GM12878 (cell line): ENCODE measurements around the gene FAM193B. TPM values are rescaled to one million over a fixed set of nuclear protein-coding genes. Genes with fewer than 3 reads are reported as not detected.

Experiments
- ATAC-seq: fragments of 200-7000 bp; cut with Tn5 transposase; 3 replicates; pipeline ENCODE4 v1.9.1; 2020; ENCODE audit warnings: mild to moderate bottlenecking, moderate library complexity
- BruUV-seq: library from RNA; stranded (reverse); fragments of 400-500 nt; replicated peaks from 2 replicates; lab custom pipeline; 2021; lab: Mats Ljungman, UMichigan
- CTCF ChIA-PET: fragments of 300-600 bp; sonication (Branson Sonifier 250); formaldehyde crosslinking; extraction: SDS; loops from one replicate; lab custom pipeline; 2021; ENCODE audit warnings: inconsistent platforms; lab: Yijun Ruan, JAX
- POLR2A ChIA-PET: fragments of 350-600 bp; formaldehyde crosslinking; extraction: SDS; loops from one replicate; lab custom pipeline; 2021; ENCODE audit warnings: inconsistent platforms; lab: Charles Lee
- RAD21 ChIA-PET: fragments of 300-600 bp; sonication (Branson Sonifier 250); formaldehyde crosslinking; loops from one replicate; lab custom pipeline; 2023; ENCODE audit warnings: antibody characterized with exemption; ENCODE audit not compliant: unreplicated experiment; lab: Charles Lee
- SMC1A ChIA-PET: fragments of 300-600 bp; sonication (Branson Sonifier 250); formaldehyde crosslinking; loops from one replicate; lab custom pipeline; 2023; ENCODE audit not compliant: unreplicated experiment, uncharacterized antibody; lab: Charles Lee
- DNase-seq: peaks from one replicate; pipeline ENCODE4 v3.0.0-alpha.2; 2011; ENCODE audit warnings: low read depth, low spot score
- FAIRE-seq: peaks from 3 replicates; lab custom pipeline; 2011; peaks lifted over from hg19 to GRCh38; lab: Jason Lieb, UNC
- H2AFZ ChIP-seq: 2 replicates; pipeline ENCODE4 v1.6.0; 2011; ENCODE audit warnings: low read depth, low read length, control low read depth; ENCODE audit not compliant: control insufficient read depth
- H3K27ac ChIP-seq: 2 replicates; pipeline ENCODE4 v1.5.1; 2011; ENCODE audit warnings: control low read depth; ENCODE audit not compliant: control insufficient read depth, insufficient read depth
- H3K27me3 ChIP-seq, 2 experiments: replicated peaks in 1 of 2; 2 replicates each; pipeline versions ENCODE4 v1.6.0 to v1.6.1; 2011; ENCODE audit warnings: low read length in 1 of 2; ENCODE audit not compliant: control insufficient read depth in 2 of 2, insufficient read depth in 2 of 2
- H3K36me3 ChIP-seq, 2 experiments: 2 replicates each; pipeline ENCODE4 v1.5.1; 2011; ENCODE audit warnings: low read length in 1 of 2; ENCODE audit not compliant: control insufficient read depth in 2 of 2, insufficient read depth in 2 of 2
- H3K4me1 ChIP-seq: 2 replicates; pipeline ENCODE4 v1.6.1; 2011; ENCODE audit warnings: mild to moderate bottlenecking, low read length, moderate library complexity, mixed read lengths; ENCODE audit not compliant: control insufficient read depth, insufficient read depth
- H3K4me2 ChIP-seq: 2 replicates; pipeline ENCODE4 v1.6.0; 2011; ENCODE audit warnings: control low read depth; ENCODE audit not compliant: control insufficient read depth, insufficient read depth
- H3K4me3 ChIP-seq: fragments of 200-600 bp; sonication (generic); 2 replicates; pipeline ENCODE4 v1.5.1; 2016
- H3K79me2 ChIP-seq: 2 replicates; pipeline ENCODE4 v1.6.0; 2011; ENCODE audit warnings: low read length; ENCODE audit not compliant: control insufficient read depth, insufficient read depth
- H3K9ac ChIP-seq: 2 replicates; pipeline ENCODE4 v1.8.0; 2011; ENCODE audit warnings: low read length, control low read depth, mixed read lengths; ENCODE audit not compliant: control insufficient read depth, insufficient read depth
- H3K9me3 ChIP-seq: replicated peaks from 3 replicates; pipeline ENCODE4 v1.5.1; 2011; ENCODE audit warnings: mild to moderate bottlenecking, low read length; ENCODE audit not compliant: control insufficient read depth, insufficient read depth
- H4K20me1 ChIP-seq: 2 replicates; pipeline ENCODE4 v1.6.0; 2011; ENCODE audit not compliant: control insufficient read depth, insufficient read depth
- CHD2 ChIP-seq: IDR thresholded peaks from 2 replicates; pipeline ENCODE4 v1.6.1; 2011; ENCODE audit warnings: low read depth, low read length, improper control_type of control experiment, borderline replicate concordance
- CREB1 ChIP-seq: IDR thresholded peaks from 2 replicates; pipeline ENCODE4 v1.6.1; 2012; ENCODE audit warnings: low read depth, mild to moderate bottlenecking, inconsistent platforms
- CTCF ChIP-seq, 3 experiments: IDR thresholded peaks in 2 of 3; conservative IDR thresholded peaks in 1 of 3; 2 replicates each; pipeline ENCODE4 v1.5.1; 2011; ENCODE audit warnings: low read depth in 3 of 3, low read length in 3 of 3, mild to moderate bottlenecking in 3 of 3, control low read depth in 2 of 3, moderate library complexity in 2 of 3, inconsistent platforms in 1 of 3, mixed read lengths in 1 of 3; ENCODE audit not compliant: control insufficient read depth in 2 of 3, insufficient read depth in 1 of 3; ENCODE audit errors: extremely low read depth in 1 of 3
- ELK1 ChIP-seq: IDR thresholded peaks from 2 replicates; pipeline ENCODE4 v1.6.1; 2012; ENCODE audit warnings: low read depth, low read length, improper control_type of control experiment
- NKRF ChIP-seq: fragments of 450-650 bp; conservative IDR thresholded peaks from 2 replicates; pipeline ENCODE4 v1.6.1; 2017; ENCODE audit warnings: mild to moderate bottlenecking, moderate library complexity
- NR2F1 ChIP-seq: fragments of 450-650 bp; conservative IDR thresholded peaks from 2 replicates; pipeline ENCODE4 v1.6.1; 2017; ENCODE audit warnings: mild to moderate bottlenecking
- POLR2AphosphoS2 ChIP-seq: IDR thresholded peaks from 2 replicates; pipeline ENCODE4 v1.6.1; 2011; ENCODE audit warnings: low read depth, mild to moderate bottlenecking, low read length, improper control_type of control experiment, moderate library complexity
- SUZ12 ChIP-seq: fragments of 200-600 bp; sonication (generic); IDR thresholded peaks from one replicate; pipeline ENCODE4 v1.6.1; 2018; ENCODE audit warnings: antibody characterized with exemption, mild to moderate bottlenecking; ENCODE audit not compliant: unreplicated experiment
- TBL1XR1 ChIP-seq: IDR thresholded peaks from 2 replicates; pipeline ENCODE4 v1.6.1; 2012; ENCODE audit warnings: low read depth, low read length, improper control_type of control experiment
- ZBTB40 ChIP-seq: fragments of 450-650 bp; IDR thresholded peaks from 2 replicates; pipeline ENCODE4 v1.6.1; 2016; ENCODE audit warnings: mild to moderate bottlenecking, moderate library complexity, borderline replicate concordance
- ZNF24 ChIP-seq: fragments of 450-650 bp; IDR thresholded peaks from 2 replicates; pipeline ENCODE4 v1.6.1; 2017; ENCODE audit warnings: antibody characterized with exemption, mild to moderate bottlenecking
- WGBS: methylation state at CpG from one replicate; pipeline ENCODE4 v1.1.6; 2016; ENCODE audit warnings: low lambda C conversion rate; ENCODE audit not compliant: insufficient replicate concordance, insufficient coverage; ENCODE audit errors: missing lambda C conversion rate; 5-methylcytosine and 5-hydroxymethylcytosine counted together
- in situ Hi-C: fragments of 300-500 bp; cut with MboI; formaldehyde crosslinking; loops from 9 replicates; pipeline ENCODE4 v1.14.3; 2018; ENCODE audit warnings: mixed read lengths
- intact Hi-C: fragments of 100-400 bp; cut with micrococcal nuclease; formaldehyde crosslinking; loops from one replicate; pipeline ENCODE4 v1.14.2; 2022; ENCODE audit not compliant: unreplicated experiment
- polyA plus RNA-seq, 11 experiments: library from polyadenylated mRNA; depleted of rRNA in 4 of 11; unstranded in 6 of 11; stranded (reverse) in 5 of 11; fragments of >200 nt; fragmentation: Nextera tagmentation in 4 of 11; fragmentation: Illumina TruSeq in 1 of 11; extraction: Ambion mirVana in 4 of 11; extraction: Trizol in 1 of 11; gene quantifications; 1 replicate in 1 of 11; 2 replicates in 10 of 11; pipeline versions ENCODE4 v1.2.1 to v1.2.3, GENCODE V29; 2011 to 2016; ENCODE audit warnings: inconsistent platforms in 2 of 11, missing spikeins in 2 of 11, low read depth in 1 of 11
- total RNA-seq, 4 experiments: library from RNA; depleted of rRNA in 3 of 4; stranded (reverse); fragments of >200 nt in 3 of 4; fragmentation: Illumina TruSeq in 1 of 4; extraction: Trizol in 1 of 4; gene quantifications; 2 replicates each; pipeline versions ENCODE4 v1.2.1 to v1.2.3, GENCODE V29; 2013 to 2021

Gene FAM193B
- total and polyA plus RNA-seq, 10 of the 15 experiments (the other 5 are each of a cell fraction or from before 2014, with no cell fraction given) = 3.3 to 47.0 (median 25.1) TPM

GRCh38 chr5:177568326-177568725 lies 14.0 kb upstream of the FAM193B start:
- H3K4me1 ChIP-seq = no peaks in the 10 kb centered on the region
- TF ChIP-seq NR2F1 = no peak
- no peak for TF ChIP-seq CREB1
- no peak for TF ChIP-seq CHD2
- no peak for TF ChIP-seq ZNF24
- no peak for TF ChIP-seq POLR2AphosphoS2
- no peak for TF ChIP-seq TBL1XR1
- no peak for TF ChIP-seq CTCF (IDR thresholded peaks at IDR 0.05 in 2 of 3, conservative IDR thresholded peaks at IDR 0.05 in 1 of 3; ENCODE audit: control insufficient read depth in 2 of 3, extremely low read depth in 1 of 3, insufficient read depth in 1 of 3, low read depth in 3 of 3, low read length in 3 of 3)
- TF ChIP-seq ELK1 = no peak
- TF ChIP-seq ZBTB40 = no peak
- TF ChIP-seq NKRF = no peak
- no peak for TF ChIP-seq SUZ12
- TF ChIP-seq, all 136 proteins: peak for 0
- WGBS = 59% methylated on average over 7 of the region's 7 CpGs
- no peak overlapping the region for H3K9ac ChIP-seq
- H2AFZ ChIP-seq = no peak overlapping the region
- CTCF ChIA-PET = no interaction called here
- no peak overlapping the region for H3K4me3 ChIP-seq
- RAD21 ChIA-PET = no interaction called here
- no peak overlapping the region for H3K4me2 ChIP-seq
- in situ Hi-C loops = no loop called here
- no peak overlapping the region for H3K27ac ChIP-seq
- SMC1A ChIA-PET = no interaction called here
- H3K27me3 ChIP-seq = no peaks in the 10 kb centered on the region
- ATAC-seq = no peak
- no peaks in the 10 kb centered on the region for H3K9me3 ChIP-seq
- intact Hi-C loops = no loop called here
- no TSS peak for BruUV-seq
- no peaks in the 10 kb centered on the region for H3K79me2 ChIP-seq
- no peak for FAIRE-seq
- no peak for DNase-seq
- POLR2A ChIA-PET = no interaction called here
- no peaks in the 10 kb centered on the region for H3K36me3 ChIP-seq
- H4K20me1 ChIP-seq = no peaks in the 10 kb centered on the region
